Panc1 (cell line): ENCODE results near the gene TBRG1.

Experiments
- POLR2AphosphoS5 ChIP-seq: IDR thresholded peaks from 2 replicates; pipeline ENCODE4 v1.6.1; 2012; ENCODE audit warnings: mild to moderate bottlenecking, low read depth, low read length, moderate library complexity
- SIN3A ChIP-seq: IDR thresholded peaks from 2 replicates; pipeline ENCODE4 v1.6.1; 2012; ENCODE audit warnings: low read depth, mild to moderate bottlenecking, low read length, moderate library complexity, borderline replicate concordance; ENCODE audit not compliant: insufficient read depth
- TCF7L2 ChIP-seq: IDR thresholded peaks from 2 replicates; pipeline ENCODE4 v1.6.1; 2011; ENCODE audit warnings: mild to moderate bottlenecking, low read depth, low read length, inconsistent platforms
- TF ChIP-seq, protein P1 (sequence below): fragments of 450-650 bp; IDR thresholded peaks from 2 replicates; pipeline ENCODE4 v1.5.1; 2017; ENCODE audit warnings: mild to moderate bottlenecking
- TF ChIP-seq, protein P2 (sequence below), 2 experiments: IDR thresholded peaks; 2 replicates each; pipeline ENCODE4 v1.6.1; 2011 to 2012; ENCODE audit warnings: low read depth in 2 of 2, control low read depth in 1 of 2, low read length in 1 of 2, mild to moderate bottlenecking in 1 of 2, moderate library complexity in 1 of 2; ENCODE audit not compliant: insufficient read depth in 1 of 2

DNA sequence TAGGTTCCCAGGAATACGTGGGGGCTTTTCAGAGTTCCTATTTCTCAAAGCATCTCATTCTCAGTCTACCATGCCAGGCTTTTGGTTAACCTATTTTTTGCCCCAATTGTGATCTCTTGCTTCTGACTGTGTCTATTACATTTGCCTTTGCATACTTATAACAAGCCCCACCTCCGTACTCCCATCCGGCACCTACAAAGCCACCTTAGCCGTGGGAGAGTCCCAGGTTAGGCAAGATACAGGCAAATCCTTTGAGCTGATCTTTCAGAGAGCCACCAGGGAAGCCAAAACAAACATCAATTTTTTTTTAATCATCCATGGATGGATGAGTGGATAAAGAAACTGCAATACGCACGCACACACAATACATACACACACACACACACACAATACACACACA is 30.0 kb upstream of the TBRG1 start:
- TF ChIP-seq, protein P1, sequence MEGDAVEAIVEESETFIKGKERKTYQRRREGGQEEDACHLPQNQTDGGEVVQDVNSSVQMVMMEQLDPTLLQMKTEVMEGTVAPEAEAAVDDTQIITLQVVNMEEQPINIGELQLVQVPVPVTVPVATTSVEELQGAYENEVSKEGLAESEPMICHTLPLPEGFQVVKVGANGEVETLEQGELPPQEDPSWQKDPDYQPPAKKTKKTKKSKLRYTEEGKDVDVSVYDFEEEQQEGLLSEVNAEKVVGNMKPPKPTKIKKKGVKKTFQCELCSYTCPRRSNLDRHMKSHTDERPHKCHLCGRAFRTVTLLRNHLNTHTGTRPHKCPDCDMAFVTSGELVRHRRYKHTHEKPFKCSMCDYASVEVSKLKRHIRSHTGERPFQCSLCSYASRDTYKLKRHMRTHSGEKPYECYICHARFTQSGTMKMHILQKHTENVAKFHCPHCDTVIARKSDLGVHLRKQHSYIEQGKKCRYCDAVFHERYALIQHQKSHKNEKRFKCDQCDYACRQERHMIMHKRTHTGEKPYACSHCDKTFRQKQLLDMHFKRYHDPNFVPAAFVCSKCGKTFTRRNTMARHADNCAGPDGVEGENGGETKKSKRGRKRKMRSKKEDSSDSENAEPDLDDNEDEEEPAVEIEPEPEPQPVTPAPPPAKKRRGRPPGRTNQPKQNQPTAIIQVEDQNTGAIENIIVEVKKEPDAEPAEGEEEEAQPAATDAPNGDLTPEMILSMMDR: no peak
- no peak for TF ChIP-seq POLR2AphosphoS5
- TF ChIP-seq, protein P2, sequence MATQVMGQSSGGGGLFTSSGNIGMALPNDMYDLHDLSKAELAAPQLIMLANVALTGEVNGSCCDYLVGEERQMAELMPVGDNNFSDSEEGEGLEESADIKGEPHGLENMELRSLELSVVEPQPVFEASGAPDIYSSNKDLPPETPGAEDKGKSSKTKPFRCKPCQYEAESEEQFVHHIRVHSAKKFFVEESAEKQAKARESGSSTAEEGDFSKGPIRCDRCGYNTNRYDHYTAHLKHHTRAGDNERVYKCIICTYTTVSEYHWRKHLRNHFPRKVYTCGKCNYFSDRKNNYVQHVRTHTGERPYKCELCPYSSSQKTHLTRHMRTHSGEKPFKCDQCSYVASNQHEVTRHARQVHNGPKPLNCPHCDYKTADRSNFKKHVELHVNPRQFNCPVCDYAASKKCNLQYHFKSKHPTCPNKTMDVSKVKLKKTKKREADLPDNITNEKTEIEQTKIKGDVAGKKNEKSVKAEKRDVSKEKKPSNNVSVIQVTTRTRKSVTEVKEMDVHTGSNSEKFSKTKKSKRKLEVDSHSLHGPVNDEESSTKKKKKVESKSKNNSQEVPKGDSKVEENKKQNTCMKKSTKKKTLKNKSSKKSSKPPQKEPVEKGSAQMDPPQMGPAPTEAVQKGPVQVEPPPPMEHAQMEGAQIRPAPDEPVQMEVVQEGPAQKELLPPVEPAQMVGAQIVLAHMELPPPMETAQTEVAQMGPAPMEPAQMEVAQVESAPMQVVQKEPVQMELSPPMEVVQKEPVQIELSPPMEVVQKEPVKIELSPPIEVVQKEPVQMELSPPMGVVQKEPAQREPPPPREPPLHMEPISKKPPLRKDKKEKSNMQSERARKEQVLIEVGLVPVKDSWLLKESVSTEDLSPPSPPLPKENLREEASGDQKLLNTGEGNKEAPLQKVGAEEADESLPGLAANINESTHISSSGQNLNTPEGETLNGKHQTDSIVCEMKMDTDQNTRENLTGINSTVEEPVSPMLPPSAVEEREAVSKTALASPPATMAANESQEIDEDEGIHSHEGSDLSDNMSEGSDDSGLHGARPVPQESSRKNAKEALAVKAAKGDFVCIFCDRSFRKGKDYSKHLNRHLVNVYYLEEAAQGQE (IDR thresholded peaks at IDR 0.05; ENCODE audit: insufficient read depth in 1 of 2, low read depth in 2 of 2, low read length in 1 of 2): no peak
- TF ChIP-seq TCF7L2: no peak
- no peak for TF ChIP-seq SIN3A
